BE2C (cell line): ENCODE results near the gene MORF4L2.

Experiments used
- DNase-seq: peaks from one replicate; pipeline ENCODE4 v3.0.0-alpha.2; 2020
- H3K27me3 ChIP-seq: fragments of 250-450 bp; sonication (Bioruptor Pico); 2 replicates; pipeline ENCODE4 v1.5.1; 2020; ENCODE audit warnings: mild to moderate bottlenecking
- H3K36me3 ChIP-seq: fragments of 250-450 bp; sonication (Bioruptor Pico); 2 replicates; pipeline ENCODE4 v1.5.1; 2020; ENCODE audit warnings: mild to moderate bottlenecking
- H3K4me1 ChIP-seq: fragments of 250-450 bp; sonication (Bioruptor Pico); 2 replicates; pipeline ENCODE4 v1.5.1; 2020
- H3K4me3 ChIP-seq: 2 replicates; pipeline ENCODE4 v1.5.1; 2011; ENCODE audit warnings: low read depth, low read length
- H3K9me3 ChIP-seq: fragments of 250-450 bp; sonication (Bioruptor Pico); 2 replicates; pipeline ENCODE4 v1.5.1; 2020
- TF ChIP-seq, protein P1 (sequence below): IDR thresholded peaks from 2 replicates; pipeline ENCODE4 v1.5.1; 2012; ENCODE audit warnings: mild to moderate bottlenecking, low read depth, low read length

MORF4L2 gene

DNA sequence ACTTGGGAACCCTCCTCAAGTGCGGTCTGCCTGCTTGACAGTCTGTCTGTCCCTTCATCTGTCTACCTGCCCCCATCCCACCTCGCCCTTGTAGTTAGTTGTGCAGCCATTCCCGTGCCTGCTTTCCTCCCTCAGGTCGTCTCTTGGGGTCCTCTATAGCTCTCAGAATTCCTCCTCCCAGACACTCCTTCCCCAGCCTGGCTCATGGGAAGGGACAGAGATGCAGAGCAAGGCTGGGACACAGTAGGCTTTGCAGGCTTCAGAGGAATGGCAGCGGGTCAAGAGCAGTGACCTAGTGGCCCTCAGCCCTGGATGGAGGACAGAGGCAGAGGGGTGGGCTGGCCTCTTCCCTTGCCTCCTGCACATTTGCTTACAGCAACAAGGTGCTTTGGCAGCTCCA lies 42.5 kb upstream of the MORF4L2 start:
- DNase-seq, result no peak
- no peaks in the 10 kb centered on the region for H3K9me3 ChIP-seq
- H3K36me3 ChIP-seq, result no peaks in the 10 kb centered on the region
- no peak overlapping the region for H3K4me3 ChIP-seq
- TF ChIP-seq, protein P1, sequence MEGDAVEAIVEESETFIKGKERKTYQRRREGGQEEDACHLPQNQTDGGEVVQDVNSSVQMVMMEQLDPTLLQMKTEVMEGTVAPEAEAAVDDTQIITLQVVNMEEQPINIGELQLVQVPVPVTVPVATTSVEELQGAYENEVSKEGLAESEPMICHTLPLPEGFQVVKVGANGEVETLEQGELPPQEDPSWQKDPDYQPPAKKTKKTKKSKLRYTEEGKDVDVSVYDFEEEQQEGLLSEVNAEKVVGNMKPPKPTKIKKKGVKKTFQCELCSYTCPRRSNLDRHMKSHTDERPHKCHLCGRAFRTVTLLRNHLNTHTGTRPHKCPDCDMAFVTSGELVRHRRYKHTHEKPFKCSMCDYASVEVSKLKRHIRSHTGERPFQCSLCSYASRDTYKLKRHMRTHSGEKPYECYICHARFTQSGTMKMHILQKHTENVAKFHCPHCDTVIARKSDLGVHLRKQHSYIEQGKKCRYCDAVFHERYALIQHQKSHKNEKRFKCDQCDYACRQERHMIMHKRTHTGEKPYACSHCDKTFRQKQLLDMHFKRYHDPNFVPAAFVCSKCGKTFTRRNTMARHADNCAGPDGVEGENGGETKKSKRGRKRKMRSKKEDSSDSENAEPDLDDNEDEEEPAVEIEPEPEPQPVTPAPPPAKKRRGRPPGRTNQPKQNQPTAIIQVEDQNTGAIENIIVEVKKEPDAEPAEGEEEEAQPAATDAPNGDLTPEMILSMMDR, result no peak
- H3K27me3 ChIP-seq, result no peaks in the 10 kb centered on the region
- H3K4me1 ChIP-seq, result peaks cover 6% of the 10 kb centered on the region; the same call in 1 of the 2 replicates

DNA sequence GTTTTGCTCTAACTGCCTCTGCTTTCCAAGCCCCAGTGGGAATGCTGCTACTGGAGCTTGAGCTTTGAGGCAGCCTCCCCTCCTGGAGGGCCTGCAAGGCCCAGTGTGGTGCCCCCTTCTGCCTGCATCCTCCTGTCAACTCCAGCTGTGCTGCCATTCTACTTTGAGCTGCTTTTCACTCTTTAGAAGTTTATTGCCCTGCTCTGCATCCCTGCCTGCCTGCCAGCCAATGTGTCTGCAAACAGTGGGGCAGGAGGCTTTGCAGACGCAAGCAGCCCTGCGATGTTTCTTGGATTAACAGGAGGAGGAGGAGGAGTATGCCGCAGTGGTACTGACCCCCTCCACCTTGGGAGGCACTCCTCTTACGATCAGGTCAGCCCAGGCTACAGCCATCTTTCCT lies 40.6 kb upstream of the MORF4L2 start:
- TF ChIP-seq, protein P1, result no peak
- no peaks in the 10 kb centered on the region for H3K9me3 ChIP-seq
- H3K4me3 ChIP-seq, result no peak overlapping the region
- DNase-seq, result no peak
- H3K36me3 ChIP-seq, result no peaks in the 10 kb centered on the region
- no peaks in the 10 kb centered on the region for H3K27me3 ChIP-seq
- peaks cover 5% of the 10 kb centered on the region; the same call in 1 of the 2 replicates for H3K4me1 ChIP-seq

DNA sequence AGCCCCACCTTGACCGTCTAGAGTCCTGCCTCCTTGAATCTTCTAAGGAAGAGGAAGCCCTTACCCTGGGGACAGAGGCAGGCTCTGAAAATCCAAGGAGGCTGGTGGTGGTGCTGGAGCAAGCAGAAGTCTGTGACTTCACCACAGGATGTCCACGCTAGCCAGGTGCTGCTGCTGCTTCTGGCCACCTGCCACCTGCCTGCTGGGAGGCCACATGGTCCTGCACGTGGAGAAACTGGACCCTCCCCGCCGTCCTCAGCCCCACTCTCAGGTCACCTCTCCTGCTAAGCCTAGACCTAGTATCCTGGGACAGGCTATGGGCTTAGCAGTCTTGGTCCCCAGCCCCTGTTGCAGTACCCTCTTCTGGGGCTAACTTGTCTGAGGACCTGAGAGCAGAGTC lies 40.0 kb upstream of the MORF4L2 start:
- Histone ChIP-seq H3K9me3 (no peaks in the 10 kb centered on the region), H3K4me3 (no peak overlapping the region), H3K4me1 (peaks cover 5% of the 10 kb centered on the region; the same call in 1 of the 2 replicates), H3K36me3 (no peaks in the 10 kb centered on the region), H3K27me3 (no peaks in the 10 kb centered on the region)
- no peak for DNase-seq
- TF ChIP-seq, protein P1, result no peak

DNA sequence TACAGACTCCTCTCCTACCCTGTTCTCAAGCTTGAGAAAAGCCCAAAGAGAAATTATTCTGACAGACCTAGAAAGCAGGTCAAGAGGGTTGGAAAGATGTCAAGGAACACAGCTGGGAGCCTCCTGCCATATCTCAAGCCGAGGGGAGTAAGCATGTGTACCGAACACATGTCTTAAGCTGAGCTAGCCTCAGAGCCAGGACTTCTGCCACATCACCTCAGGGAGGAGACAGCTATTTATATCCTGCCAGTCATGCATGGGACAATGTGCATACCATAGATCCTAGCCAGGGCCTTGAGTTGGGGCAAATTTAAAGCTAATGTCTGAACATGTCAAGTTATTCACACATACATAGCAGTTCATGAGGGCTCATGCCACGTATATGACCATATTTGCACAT lies 36.0 kb upstream of the MORF4L2 start:
- Histone ChIP-seq H3K4me3 (no peak overlapping the region), H3K36me3 (no peaks in the 10 kb centered on the region), H3K4me1 (no peaks in the 10 kb centered on the region), H3K9me3 (no peaks in the 10 kb centered on the region), H3K27me3 (no peaks in the 10 kb centered on the region)
- TF ChIP-seq, protein P1, result no peak
- DNase-seq, result no peak

DNA sequence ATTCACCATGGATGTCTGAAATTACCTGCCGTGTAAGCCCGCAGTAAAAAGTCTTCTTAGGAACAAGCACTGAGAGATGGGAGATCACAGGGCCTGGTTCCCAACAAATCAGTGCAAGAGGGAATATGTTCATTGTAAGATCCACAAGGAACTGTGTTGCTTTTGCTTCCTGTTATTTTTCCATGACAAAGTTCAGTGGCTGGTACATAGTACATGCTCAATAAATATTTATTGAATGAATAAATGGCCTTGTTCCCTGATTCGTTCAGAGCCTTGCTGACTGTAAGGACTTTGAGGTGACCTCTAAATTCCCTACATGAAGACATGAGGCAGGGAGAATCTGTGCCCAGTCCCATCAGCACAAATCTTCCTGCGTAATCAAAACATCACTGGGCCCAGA lies 31.6 kb upstream of the MORF4L2 start:
- no peaks in the 10 kb centered on the region for H3K36me3 ChIP-seq
- H3K4me1 ChIP-seq, result no peaks in the 10 kb centered on the region
- TF ChIP-seq, protein P1, result no peak
- no peak overlapping the region for H3K4me3 ChIP-seq
- no peak for DNase-seq
- no peaks in the 10 kb centered on the region for H3K9me3 ChIP-seq
- H3K27me3 ChIP-seq, result no peaks in the 10 kb centered on the region

DNA sequence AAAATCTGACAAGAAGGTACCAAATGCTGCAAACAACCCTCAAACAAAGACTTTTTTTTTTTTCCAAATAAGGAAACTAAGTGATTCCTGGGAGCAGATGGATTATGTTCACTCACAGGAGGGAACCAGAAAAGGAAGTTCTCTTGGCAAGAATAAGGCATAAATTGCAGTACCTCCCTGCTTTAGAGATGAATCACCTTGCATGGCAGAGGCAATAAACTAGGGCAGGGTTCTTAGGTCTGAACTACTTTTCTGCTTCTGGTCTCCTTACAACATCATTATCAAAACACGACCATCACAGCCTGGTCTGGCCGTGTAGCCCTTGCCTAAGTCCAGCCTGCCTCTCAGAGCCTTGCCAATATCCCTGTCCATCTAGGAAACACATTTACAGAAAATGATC lies 30.5 kb upstream of the MORF4L2 start:
- no peak for DNase-seq
- TF ChIP-seq, protein P1, result no peak
- Histone ChIP-seq H3K4me1 (no peaks in the 10 kb centered on the region), H3K9me3 (no peaks in the 10 kb centered on the region), H3K4me3 (no peak overlapping the region), H3K27me3 (no peaks in the 10 kb centered on the region), H3K36me3 (no peaks in the 10 kb centered on the region)
